Breast epithelium (tissue), 4 donors: ENCODE data around the gene PKM. TPM values are rescaled to one million over a fixed set of nuclear protein-coding genes. Genes with fewer than 3 reads are reported as not detected.

Source experiments
- DNase-seq, 2 donors: peaks; one replicate each; pipeline ENCODE4 v3.0.0-alpha.2; 2019; ENCODE audit warnings: low spot score in 2 of 2
- H3K27ac ChIP-seq, 2 donors: fragments of 200-600 bp; sonication (generic) in 1 of 2; one replicate each; pipeline ENCODE4 v1.5.1; 2016 to 2019; ENCODE audit warnings: mild to moderate bottlenecking in 1 of 2
- H3K27me3 ChIP-seq, 2 donors: fragments of 200-600 bp; sonication (generic) in 1 of 2; one replicate each; pipeline versions ENCODE4 v1.5.1 to v1.6.0; 2017 to 2019; ENCODE audit warnings: control low read depth in 1 of 2, mild to moderate bottlenecking in 1 of 2
- H3K36me3 ChIP-seq: fragments of 200-600 bp; one replicate; pipeline ENCODE4 v1.5.1; 2019
- H3K4me1 ChIP-seq, 2 donors: fragments of 200-600 bp; sonication (generic); one replicate each; pipeline ENCODE4 v1.5.1; 2016 to 2019; ENCODE audit warnings: control low read depth in 1 of 2
- H3K4me3 ChIP-seq, 3 donors: fragments of 200-600 bp; sonication (generic); 1 replicate in 2 of 3; 2 replicates in 1 of 3; pipeline ENCODE4 v1.5.1; 2016 to 2019; ENCODE audit warnings: mild to moderate bottlenecking in 3 of 3, moderate library complexity in 2 of 3
- H3K9me3 ChIP-seq, 2 donors: fragments of 200-600 bp; sonication (generic) in 1 of 2; one replicate each; pipeline ENCODE4 v1.5.1; 2016 to 2019; ENCODE audit warnings: control low read depth in 1 of 2
- POLR2A ChIP-seq: fragments of 450-650 bp; IDR thresholded peaks from one replicate; pipeline ENCODE4 v1.6.1; 2016; ENCODE audit warnings: antibody characterized with exemption, mild to moderate bottlenecking, moderate library complexity
- POLR2AphosphoS5 ChIP-seq, 3 donors: sonication (generic); formaldehyde crosslinking; IDR thresholded peaks; one replicate each; pipeline ENCODE4 v1.6.1; 2017; ENCODE audit warnings: antibody characterized with exemption in 3 of 3
- intact Hi-C: fragments of 100-400 bp; cut with DNase I; formaldehyde crosslinking; loops from one replicate; pipeline ENCODE4 v1.15.1; 2023; ENCODE audit warnings: low total_unique reads
- total RNA-seq, 3 donors: library from RNA; depleted of rRNA; stranded (reverse); fragments of >200 nt; gene quantifications; one replicate each; pipeline ENCODE4 v1.1.0, GENCODE V29; 2016
- TF ChIP-seq, protein P1 (sequence below), 3 donors: fragments of 450-650 bp; IDR thresholded peaks; one replicate each; pipeline ENCODE4 v1.5.1; 2016 to 2017; ENCODE audit warnings: antibody characterized with exemption in 3 of 3, mild to moderate bottlenecking in 3 of 3, moderate library complexity in 3 of 3

PKM gene
- total RNA-seq, 3 donors from 2014 or later = 212 to 476 (median 367) TPM

DNA sequence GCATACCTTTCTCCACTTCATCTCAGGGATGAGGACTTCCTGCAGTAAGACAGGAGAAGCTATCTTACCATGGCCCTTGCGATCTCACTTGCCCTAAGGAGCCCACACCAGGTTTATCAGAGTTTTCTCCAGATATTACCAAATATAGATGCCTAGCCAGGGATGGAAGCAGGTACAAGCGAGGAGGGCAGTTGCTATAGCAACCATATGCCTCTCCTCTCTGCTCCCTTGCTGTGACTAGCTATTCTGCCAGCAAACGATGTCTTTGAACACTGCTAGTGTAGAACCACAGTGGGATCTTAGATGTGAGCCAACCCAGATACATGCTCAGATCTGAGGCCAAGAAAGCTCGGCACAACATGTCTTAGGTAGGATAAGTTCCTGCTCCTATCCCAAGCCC is 67.3 kb downstream of the PKM start:
- no peak for DNase-seq
- Histone ChIP-seq H3K9me3 (no peaks in the 10 kb centered on the region), H3K36me3 (no peaks in the 10 kb centered on the region), H3K27ac (peak overlapping the region; percentile 8 to 19), H3K27me3 (no peaks in the 10 kb centered on the region), H3K4me1 (peaks cover 0 to 4% of the 10 kb centered on the region in 2 donors), H3K4me3 (no peak overlapping the region)
- intact Hi-C loops = no loop called here
- no peak for TF ChIP-seq POLR2AphosphoS5 (IDR thresholded peaks at IDR 0.05)
- no peak for TF ChIP-seq POLR2A
- TF ChIP-seq, protein P1, sequence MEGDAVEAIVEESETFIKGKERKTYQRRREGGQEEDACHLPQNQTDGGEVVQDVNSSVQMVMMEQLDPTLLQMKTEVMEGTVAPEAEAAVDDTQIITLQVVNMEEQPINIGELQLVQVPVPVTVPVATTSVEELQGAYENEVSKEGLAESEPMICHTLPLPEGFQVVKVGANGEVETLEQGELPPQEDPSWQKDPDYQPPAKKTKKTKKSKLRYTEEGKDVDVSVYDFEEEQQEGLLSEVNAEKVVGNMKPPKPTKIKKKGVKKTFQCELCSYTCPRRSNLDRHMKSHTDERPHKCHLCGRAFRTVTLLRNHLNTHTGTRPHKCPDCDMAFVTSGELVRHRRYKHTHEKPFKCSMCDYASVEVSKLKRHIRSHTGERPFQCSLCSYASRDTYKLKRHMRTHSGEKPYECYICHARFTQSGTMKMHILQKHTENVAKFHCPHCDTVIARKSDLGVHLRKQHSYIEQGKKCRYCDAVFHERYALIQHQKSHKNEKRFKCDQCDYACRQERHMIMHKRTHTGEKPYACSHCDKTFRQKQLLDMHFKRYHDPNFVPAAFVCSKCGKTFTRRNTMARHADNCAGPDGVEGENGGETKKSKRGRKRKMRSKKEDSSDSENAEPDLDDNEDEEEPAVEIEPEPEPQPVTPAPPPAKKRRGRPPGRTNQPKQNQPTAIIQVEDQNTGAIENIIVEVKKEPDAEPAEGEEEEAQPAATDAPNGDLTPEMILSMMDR (IDR thresholded peaks at IDR 0.05) = no peak

DNA sequence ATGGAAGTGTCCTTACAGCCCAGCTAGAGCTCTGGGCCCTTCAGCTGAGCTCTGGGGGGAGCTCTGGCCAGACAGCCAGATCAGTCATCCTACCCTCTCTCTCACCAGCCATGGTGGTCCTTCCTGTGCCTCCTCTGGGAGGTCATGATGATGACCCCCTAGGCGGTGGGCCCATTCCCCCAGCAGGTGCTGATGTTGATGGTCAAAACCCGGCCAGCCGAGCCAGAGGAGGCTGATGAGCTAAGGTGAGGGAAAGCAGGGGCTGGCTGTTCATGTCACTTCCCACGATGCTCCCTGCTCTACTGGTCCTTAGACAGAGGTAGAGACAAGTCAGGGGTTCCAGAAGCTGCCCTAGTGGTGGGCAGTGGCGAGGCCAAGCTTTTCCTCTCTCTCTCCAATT is 68.4 kb downstream of the PKM start:
- Histone ChIP-seq H3K36me3 (no peaks in the 10 kb centered on the region), H3K27ac (no peak overlapping the region), H3K9me3 (no peaks in the 10 kb centered on the region), H3K27me3 (no peaks in the 10 kb centered on the region), H3K4me1 (no peaks in the 10 kb centered on the region), H3K4me3 (no peak overlapping the region)
- no peak for DNase-seq
- intact Hi-C loops = no loop called here
- TF ChIP-seq, protein P1 (IDR thresholded peaks at IDR 0.05) = no peak
- TF ChIP-seq POLR2A (no peak), POLR2AphosphoS5 (IDR thresholded peaks at IDR 0.05) (no peak)

DNA sequence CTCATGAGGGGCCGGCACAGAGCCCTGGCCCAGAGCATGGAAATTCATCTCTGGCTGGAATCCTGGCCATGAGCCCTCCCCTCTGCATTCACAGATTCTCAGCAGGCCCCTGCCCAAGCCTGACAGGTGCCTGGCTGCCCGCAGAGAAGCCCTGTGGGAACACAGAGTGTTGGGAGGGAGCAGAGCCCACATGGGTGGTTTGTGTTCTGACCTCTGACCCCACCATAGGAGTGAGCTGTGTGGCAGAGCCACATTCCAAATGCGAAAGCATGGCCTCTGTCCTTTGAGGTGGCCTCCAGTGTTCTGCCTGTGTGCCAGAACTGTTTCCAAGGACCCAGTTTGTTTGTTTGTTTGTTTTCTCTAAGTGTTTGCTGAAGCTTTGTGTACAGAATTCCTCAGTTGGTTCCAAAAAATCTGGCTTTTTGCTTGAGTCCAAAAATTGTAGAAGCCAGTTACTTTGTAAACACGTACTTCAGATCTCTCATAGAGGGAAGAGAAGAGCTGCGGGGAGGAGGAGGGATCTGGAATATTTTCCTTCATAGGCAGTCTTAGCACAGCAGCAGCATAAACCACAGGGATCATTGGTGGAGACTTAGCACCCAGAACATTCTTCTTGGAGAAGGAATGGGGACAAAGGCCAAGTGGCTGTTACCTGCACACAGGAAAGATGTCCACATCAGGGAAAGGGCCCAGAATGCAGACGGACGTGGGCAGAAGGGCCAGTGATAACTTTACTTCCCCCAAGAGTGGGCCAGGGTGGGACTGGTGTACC is 69.4 kb downstream of the PKM start:
- TF ChIP-seq, protein P1 (IDR thresholded peaks at IDR 0.05) = no peak
- no peak for TF ChIP-seq POLR2AphosphoS5 (IDR thresholded peaks at IDR 0.05)
- TF ChIP-seq POLR2A = no peak
- no peak overlapping the region for H3K4me3 ChIP-seq
- no peaks in the 10 kb centered on the region for H3K36me3 ChIP-seq
- no peaks in the 10 kb centered on the region for H3K27me3 ChIP-seq
- DNase-seq = no peak
- H3K27ac ChIP-seq = peak overlapping the region; percentile 17 to 19
- no peaks in the 10 kb centered on the region for H3K4me1 ChIP-seq
- no peaks in the 10 kb centered on the region for H3K9me3 ChIP-seq
- intact Hi-C loops = no loop called here

DNA sequence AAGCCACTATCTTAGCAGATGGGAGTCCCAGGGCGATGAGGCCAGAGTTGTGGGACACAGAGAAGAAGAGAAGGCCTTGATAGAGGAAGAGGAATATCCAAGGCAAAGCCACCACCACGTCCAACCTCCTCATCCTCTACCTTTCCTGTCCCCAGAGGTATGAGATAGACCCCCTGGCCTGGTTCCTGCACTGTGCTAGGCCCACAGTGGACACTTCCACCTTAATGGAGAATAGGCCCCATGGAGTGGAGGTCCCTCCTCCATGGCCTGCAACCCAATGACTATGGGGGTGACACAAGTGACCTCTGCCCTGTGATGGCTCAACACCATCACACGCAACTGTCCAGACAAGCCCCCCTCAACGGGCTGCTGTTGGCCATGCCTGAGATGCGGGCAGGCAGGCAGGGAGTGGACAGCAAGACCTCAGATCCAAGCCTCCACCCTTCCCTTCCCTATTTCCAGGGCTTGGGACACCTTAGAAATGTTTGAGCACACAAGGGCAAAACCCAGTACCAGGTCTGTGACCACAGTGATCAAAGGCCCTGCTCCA is 70.2 kb downstream of the PKM start:
- H3K9me3 ChIP-seq = no peaks in the 10 kb centered on the region
- no peak for DNase-seq
- no peak overlapping the region for H3K4me3 ChIP-seq
- intact Hi-C loops = no loop called here
- no peaks in the 10 kb centered on the region for H3K36me3 ChIP-seq
- H3K27ac ChIP-seq = no peak overlapping the region
- TF ChIP-seq POLR2AphosphoS5 (IDR thresholded peaks at IDR 0.05) = no peak
- TF ChIP-seq POLR2A = no peak
- TF ChIP-seq, protein P1 (IDR thresholded peaks at IDR 0.05) = no peak
- no peaks in the 10 kb centered on the region for H3K4me1 ChIP-seq
- no peaks in the 10 kb centered on the region for H3K27me3 ChIP-seq

DNA sequence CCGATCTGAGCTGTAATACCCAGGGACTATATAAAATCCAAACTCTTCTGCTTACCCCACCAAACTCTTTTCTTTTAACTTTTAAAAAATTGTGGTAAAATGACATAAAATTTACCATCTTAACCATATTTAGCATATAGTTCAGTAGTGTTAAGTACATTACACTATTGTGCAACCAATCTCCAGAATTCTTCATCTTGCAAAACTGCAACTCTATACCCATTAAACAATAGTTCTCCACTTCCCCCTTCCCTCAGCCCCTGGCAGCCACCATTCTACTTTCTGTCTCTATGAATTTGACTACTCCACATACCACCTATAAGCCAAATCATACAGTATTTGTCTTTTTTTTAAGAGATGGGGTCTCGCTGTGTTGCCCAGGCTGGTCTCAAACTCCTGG is 74.1 kb downstream of the PKM start:
- intact Hi-C loops = no loop called here
- no peak overlapping the region for H3K4me3 ChIP-seq
- no peaks in the 10 kb centered on the region for H3K9me3 ChIP-seq
- TF ChIP-seq POLR2AphosphoS5 (IDR thresholded peaks at IDR 0.05) (no peak), POLR2A (no peak)
- TF ChIP-seq, protein P1 (IDR thresholded peaks at IDR 0.05) = no peak
- H3K4me1 ChIP-seq = peaks cover 0 to 5% of the 10 kb centered on the region in 2 donors
- DNase-seq = no peak
- no peaks in the 10 kb centered on the region for H3K27me3 ChIP-seq
- peak overlapping the region in 1 of 2 donors; percentile 92 for H3K27ac ChIP-seq
- H3K36me3 ChIP-seq = no peaks in the 10 kb centered on the region
